HG03025 (cell line): ENCODE results near the gene SCARF1.

Source experiments
- ATAC-seq: cut with Tn5 transposase; IDR thresholded peaks from one replicate; pipeline ENCODE4 v1.9.1; 2021; ENCODE audit warnings: mild to moderate bottlenecking, moderate library complexity; ENCODE audit not compliant: unreplicated experiment, low FRiP score

SCARF1 gene

DNA sequence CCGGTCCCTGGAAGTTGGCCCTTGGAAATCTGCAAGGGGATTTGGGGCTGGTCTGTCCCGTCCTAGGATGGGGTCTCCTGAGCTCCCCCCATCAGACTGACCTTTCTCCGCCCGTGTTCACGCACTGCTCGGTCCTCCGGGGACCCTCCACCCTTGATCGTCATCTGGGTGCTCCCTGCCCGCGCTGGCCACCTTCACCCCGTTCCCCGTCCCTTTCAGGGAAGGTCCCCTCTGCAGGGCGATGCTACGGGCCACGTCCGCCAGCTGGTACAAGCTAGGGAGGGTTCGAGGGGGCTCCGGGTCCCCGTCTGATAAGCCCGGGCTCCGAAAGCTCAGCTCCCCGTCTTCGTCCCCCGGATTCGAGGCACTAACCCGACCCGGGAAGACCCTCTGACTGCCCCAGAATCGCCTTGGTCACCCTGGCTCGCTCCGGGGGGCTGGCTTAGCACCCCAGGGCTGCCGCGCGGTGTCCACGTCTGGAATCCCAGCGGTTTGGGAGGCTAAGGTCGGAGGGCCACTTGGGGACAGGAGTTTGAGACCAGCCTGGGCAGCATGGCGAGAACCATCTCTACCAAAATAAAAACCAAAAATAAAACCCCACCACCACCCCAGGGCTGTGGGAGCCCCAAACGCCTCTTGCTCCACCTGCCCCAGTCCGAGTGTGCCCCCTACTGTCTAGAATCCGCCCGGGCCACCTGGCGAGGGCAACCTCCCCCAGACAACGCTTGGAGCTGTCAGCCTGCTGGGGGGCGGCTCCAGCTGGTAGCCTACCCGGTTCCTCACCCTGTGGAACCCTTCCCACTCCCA is 15.8 kb downstream of the SCARF1 start:
- ATAC-seq: no peak

DNA sequence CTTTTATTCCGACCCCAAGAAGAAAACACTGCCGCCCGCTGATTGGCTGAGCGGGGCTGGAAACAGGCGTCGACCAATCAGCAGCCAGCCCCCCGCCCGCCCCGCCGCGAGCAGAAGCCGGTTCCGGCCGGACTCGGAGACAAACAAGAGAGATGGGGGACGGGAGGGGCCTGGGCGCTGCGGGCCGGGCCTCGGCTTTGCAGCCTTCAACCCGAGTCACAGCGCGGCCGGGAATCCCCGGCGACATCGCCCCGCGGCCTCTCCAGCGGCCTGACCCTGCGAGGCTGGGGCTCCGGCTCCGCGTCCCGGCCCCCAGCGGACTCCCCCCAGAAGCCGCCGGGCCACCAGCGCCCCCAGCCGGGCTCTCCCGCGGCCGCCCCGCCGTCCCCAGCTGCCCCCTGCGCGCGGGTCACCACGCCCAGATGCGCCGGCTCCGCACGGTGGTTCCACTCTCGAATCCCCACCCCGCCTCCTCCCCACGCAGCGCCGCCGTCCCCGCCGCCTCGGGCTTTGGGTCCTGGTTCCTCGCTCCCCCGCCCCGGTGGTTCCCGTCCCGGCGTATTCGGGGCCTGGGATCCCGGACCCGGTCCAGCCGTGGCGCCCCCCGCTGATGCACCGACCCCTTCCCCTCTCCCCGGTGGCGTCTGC is 16.6 kb downstream of the SCARF1 start:
- peak; percentile 43 for ATAC-seq

DNA sequence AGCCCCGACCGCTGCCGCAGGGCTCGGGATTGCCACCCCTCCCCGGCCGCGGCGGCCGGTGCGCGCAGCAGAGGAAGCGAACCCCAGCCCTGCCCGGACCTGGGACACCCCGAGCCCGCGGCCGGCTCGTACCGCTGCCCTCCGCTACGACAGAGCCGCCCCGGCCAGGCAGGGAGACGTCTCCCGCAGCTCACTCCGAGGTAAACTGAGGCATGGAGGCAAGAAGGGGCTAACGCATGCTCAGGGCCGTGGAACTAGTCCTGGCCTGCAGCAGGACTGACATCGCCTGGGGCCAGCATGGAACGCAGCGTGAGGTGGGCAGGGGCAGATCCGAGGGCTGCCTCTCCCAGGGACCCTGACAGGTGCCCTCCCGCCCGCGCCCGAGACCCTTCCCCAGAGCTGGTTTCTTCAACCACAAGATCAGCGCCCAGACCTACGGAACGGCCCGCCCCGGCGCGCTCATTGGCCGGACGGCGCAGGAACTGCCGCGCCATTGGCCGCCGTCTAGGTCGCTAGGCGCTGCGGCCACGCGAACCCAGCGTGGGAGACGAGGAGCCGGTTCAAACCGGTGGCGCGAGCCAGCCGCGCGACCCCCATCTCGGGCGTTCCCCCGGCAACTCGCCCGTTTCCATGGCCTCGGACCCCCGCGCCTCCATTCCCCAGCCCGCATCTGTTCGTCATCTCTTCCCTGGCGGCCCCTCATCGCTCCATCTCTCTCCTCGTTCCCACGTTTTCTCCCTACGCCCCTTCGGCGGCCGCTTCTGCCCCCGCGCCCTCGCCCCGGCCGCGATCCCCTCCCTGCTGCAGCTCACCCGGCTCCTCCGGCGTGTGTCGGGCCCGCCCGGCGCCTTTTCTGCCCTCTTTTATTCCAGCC is 17.3 kb downstream of the SCARF1 start, which contains the start of gene SLC43A2:
SLC43A2 (minus strand) TSS at position 853 of the 874 bp plus-strand sequence. CDS start 960 bp downstream, outside the sequence.
- ATAC-seq: peak; percentile 44

DNA sequence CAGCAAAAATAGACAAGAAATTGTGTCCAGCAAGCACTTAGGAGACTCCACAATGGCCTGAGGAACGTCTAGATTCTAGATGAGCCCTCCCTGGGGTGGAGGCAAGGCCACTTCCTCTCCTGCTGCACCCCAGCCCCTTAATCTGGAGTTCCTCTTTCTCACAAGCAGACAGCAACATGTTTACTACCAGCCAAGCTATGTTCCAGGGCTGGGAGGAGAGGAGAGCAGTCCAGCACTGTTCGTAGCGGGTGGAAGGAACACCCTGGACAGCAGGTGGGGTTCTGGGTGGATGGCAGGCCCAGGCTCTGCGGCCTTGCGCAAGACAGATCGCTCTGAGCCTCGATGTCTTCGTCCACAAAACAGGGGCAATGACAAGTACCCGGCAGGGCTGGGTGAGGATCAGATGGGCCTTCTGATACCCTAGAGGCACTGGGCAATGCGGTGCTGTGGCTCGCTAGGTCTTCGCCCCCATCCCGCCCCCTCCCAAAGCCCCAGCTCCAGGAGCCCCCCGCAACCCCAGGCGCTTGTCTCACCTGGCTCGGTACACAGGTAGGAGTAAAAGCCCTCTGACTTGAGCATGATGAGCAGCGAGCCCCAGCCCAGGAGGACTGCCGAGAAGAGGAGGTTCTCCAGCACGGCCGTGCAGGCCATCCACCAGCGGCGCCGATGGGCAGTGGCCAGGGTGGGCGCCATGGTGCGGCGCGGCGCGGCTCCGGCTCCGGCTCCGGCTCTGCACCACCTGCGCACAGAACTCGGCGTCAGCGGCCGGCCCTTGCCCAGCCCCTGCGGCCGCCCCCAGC is 18.1 kb downstream of the SCARF1 start:
- no peak for ATAC-seq

DNA sequence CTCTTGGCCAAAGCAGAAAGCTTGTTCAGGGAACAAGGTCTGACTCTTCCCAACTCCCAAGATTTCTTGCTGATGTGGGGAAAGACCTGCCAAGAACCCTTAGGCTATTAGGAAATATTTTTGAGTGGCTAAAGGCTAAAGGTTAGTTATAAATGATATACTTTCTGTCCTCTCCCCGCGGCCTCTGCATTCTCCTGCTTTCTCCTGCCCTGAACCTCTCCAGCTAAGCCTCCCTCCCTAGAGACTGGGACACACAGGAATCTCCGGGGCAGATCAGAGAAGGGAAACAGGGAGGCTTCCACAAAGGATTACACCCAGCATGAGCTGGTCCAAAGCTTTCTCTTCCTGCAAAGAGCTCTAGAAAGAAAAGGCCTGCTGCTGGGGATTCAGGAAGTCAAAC is 19.2 kb downstream of the SCARF1 start:
- ATAC-seq: no peak

DNA sequence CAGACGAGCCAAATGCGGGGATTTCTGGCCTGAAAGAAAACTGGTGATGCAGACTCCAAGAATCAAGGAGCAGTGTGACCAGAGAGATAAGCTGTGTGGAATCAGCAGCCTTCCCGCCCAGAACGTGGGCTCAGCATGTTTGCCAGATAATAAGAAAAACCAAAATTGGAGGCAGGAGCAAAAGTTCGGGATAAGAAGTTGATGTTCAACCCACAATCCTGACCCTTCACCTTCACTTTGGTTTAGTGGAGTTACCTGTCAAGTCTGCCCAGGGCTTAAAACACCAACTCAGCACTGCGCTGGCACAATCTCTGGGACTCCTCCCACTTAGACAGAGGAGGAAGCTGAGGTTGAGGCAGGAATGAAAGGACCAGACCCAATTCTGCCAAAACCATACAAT is 20.0 kb downstream of the SCARF1 start:
- ATAC-seq: no peak

DNA sequence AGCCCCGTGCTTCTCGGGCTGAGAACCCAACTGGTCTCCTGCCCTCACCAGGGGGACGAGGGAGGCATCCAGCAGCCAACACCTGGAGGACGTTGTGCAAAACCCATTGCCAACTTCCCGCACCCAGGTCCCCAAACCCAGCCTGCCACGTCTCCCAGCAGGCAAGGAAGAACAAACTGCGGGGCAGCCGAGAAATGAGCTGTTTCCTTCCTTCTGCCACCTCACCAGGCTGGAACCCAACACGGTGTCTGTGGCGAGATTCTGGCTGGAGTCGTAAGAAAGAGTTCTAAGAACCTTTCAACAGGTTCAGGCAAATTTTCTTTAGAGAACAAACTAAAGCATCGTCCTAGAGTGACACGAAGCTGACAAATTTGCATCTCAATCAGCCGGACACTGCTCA is 20.5 kb downstream of the SCARF1 start:
- ATAC-seq: no peak

DNA sequence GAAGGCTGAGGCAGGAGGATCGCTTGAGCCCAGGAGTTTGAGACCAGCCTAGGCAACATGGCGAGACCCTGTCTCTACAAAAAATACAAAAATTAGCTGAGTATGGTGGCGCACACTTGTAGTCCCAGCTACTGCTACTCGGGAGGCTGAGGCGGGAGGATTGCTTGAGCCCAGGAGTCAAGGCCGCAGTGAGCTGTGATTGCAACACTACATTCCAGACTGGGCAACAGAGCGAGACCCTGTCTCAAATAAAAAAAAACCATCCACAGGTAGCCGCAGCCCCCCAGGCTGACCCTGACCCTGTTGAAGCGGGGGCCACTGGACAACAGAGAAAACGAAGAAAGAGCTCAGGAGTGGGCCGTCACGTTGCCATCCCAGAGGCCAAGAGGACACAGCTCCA is 20.9 kb downstream of the SCARF1 start:
- ATAC-seq: no peak

DNA sequence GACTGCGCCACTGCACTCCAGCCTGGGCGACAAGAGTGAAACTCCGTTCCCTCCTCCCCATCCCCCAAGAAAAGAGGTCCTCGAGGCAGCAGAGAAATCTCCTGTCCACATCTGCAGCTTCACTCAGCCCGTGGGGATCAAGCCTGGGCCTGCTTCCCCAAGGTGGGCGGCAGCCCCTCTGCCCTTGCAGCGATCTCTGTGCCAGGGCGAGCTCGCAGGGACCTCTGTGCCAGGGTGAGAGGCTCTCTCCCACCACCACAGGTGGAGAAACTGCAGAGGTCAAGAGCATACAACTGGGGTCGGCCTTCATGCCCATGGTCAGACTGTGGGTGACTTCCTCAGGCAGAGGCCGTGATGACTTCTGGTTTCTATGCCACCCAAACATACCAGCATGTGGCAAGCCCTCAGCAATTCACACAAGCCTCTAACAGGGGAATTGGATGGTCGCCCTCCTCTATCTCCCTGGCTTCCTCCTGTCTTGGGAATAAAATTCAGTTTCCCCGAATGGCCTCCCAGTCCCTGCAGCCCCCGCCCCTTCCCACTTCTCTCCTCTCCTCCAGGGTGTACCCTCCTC is 22.4 kb downstream of the SCARF1 start:
- no peak for ATAC-seq

DNA sequence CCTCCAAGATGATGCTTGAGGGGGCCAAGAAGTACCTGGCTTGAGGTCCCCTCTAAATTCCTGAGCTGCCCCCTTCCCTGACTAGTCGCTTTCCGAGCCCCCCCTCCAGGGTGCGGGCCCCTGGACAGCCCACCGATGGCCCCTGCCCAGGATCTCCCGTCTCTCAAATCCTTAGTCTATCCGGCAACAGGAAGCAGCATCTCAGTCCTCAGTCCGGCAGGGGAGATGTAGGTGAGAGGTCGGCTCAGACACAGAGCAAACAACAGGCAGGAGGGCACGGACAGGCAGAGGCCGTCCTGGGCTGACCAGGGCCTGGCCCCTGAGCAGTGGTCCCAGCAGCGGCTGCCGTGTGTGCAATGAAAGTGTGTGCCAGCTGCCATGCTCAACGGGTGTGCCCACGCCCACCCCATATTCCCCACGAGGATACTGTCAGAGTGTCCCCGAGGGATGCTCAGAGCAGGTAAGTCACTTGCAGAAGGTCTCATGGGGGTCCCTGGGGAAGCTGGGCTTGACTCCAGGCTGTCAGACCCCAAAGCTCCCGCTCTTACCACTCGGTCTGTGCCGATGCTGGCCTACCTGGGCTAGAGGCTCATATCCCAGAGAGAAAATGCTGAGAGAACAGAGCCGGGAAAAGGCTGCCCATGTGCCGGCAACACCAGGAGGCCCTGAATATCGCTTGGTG is 24.1 kb downstream of the SCARF1 start:
- no peak for ATAC-seq

DNA sequence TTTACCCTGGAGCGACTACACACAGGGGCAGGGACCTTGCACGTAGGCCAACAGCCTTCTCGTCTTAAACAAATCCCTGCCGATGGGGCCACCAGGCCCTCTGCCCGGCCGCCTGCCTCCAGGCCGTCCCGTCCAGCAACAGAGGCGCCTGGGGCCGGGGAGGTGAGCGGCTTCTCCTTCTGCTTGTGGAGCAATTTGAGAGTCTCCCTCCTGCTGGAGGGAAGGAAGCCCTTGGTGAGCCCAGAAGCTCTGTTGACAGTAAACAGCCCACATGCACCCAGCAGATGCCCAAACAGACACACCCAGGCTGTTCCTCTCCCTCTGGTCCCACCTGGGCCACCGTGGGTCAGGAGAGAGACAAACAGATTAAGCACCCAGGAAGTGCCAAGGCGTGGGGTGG is 25.0 kb downstream of the SCARF1 start:
- no peak for ATAC-seq

DNA sequence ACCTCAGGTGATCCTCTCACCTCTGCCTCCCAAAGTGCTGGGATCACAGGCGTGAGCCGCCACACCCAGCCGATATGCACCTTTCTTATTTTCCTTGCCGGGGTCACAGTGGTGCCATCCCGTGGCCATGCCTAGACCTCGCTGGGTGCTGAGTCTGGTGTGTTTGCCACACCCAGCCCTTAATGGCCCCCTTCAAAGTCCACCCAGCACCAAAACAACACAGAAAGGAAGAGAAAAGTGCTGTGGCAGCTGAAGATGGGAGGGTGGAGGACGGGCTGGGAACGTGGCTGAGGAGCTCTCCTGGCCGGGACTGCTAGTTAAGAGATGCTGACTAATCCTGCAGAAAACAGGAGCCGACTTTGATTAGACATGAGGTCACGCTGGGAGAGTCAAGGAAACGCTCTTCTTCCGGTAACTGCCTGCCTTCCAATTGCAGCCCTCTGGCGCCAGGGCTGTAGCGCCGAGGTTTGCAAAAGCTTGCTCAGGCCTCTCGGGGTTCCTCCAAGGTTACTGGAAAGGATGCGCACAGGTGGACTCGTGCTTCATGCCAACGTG is 27.8 kb downstream of the SCARF1 start:
- ATAC-seq: no peak

DNA sequence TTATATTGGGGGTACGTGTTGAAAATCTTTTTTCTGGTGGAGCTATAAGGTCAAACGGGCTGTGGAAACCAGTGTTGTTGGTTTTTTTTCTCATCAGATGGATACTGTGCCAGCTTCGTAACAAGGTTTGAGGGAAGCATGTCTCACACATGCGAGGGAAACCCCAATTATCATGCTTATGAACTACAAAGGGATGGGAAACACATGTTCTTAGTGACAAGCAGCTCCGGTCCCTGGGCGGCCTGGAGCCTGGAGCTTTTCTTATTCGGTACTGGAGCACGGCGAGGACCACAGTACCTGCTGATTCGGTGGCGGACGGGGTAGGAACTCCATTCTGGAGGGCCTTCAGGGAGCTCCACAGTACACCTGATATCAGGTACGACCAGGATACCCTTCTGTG is 29.4 kb downstream of the SCARF1 start:
- ATAC-seq: no peak

DNA sequence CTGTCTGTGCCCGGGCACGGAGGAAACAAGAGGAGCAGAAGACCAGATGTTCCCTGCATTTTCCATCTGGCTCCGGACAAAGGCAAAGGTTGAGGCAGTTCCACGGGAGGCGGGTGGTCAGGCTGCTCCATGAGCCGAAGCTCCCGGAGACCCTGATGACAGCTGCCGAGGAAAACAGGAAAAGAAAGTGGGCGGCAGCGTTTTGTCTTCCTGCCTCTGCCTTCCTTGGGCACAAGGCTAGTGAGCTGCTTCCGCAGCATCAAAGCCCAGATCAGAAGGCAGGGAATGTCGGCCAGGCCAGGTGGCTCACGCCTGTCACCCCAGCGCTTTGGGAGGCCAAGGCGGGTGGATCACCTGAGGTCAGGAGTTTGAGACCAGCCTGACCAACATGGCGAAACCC is 33.1 kb downstream of the SCARF1 start:
- no peak for ATAC-seq

DNA sequence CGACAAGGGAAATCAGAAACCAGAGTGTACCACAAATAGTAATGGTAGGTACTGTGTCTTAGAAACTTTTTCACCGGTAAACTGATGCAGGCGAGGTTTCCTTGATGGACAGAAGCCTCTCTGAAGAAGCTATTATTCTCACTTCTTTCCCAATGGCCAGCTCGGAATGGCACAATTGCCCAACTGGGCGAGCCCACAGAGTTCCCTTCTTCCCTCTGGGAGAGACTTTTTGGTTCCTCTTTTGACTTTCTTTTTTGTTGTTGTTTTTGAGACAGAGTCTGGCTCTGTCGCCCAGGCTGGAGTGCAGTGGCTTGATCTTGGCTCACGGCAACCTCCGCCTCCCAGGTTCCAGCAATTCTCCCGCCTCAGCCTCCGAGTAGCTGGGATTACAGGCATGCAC is 33.8 kb downstream of the SCARF1 start:
- no peak for ATAC-seq

DNA sequence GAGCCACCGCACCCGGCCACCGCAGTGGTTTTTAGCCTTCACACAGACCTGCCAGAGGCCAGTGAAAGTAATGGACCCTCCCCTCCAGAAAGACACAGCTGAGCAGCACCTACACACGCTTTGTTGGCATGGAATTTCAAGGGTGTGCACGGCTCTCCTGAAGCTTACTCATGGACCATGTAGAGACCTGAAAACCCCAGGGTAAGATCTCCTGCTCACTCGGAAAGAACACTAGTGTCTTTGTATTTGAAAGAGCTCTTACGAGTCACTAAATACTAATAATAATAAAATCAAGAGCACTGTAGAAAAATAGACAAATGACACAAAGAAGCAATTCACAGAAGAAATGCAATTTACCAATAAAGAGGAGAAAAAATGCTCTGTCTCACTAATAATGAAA is 36.9 kb downstream of the SCARF1 start:
- no peak for ATAC-seq

DNA sequence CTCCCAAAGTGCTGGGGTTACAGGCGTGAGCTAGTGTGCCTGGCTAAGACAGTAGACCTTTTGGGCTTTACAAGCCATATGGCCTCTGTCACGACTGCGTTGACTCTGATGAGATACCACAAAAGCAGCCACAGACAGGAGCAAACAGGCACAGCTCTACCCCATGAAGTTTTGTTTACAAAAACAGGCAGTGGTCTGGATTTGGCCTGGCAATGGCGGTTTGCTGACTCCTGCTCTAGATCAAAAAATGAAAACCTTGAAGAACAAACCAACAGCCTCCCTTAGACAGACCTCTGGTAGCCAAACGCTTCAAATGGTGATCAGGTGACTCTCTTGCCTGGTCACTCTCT is 37.6 kb downstream of the SCARF1 start:
- ATAC-seq: no peak

DNA sequence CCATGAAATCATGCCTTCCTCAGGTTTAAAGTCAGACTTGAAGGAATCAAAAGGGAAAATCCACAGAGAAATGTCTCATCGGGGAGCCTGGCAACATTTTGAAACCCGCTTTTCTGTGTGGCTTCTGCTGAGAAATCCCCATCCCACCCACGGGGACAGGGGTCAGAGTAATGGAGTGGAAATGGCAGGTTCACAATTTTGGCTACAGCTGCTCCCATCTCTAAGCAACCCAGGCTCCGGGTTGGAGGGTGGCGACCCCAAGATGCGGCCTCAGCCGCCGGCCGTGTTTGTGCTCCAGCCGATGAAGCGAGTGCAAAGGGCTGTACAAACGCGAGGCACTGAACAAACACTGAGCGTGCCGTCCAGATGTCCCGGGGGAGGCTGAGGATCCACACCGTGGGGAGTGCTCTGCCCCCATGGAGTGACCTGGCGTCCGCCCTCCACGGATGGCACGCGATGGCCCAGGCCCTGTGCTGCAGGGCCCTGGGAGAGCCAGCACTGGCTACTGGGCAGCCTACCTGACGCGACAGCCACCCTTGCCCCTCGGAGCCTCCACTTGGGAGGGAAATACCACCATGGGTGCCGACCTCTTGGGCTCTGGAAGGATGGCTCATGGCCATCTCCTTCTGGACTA is 39.1 kb downstream of the SCARF1 start:
- ATAC-seq: no peak
